ENCODE results near the gene IFT43. TPM values are rescaled to one million over a fixed set of nuclear protein-coding genes. Genes with fewer than 3 reads are reported as not detected.
"Not testable (repeated sequence)": the region's sequence is repeated elsewhere in the genome, so short reads cannot be mapped to it uniquely, and the experiment has no call there.

The IFT43 gene
- total and polyA plus RNA-seq, 8 donors: 23.1 to 51.1 (median 42.0) TPM

- intact Hi-C loops (cut with DNase I): no loop called here
- no peak for DNase-seq
- no peak for ATAC-seq
- peaks cover 0 to 20% of the 10 kb centered on the region in 2 donors for H3K36me3 ChIP-seq
- H3K4me1 ChIP-seq: no peaks in the 10 kb centered on the region
- no peak for TF ChIP-seq CTCF (IDR thresholded peaks at IDR 0.05)
- H3K9me3 ChIP-seq: peaks cover 0 to 14% of the 10 kb centered on the region in 2 donors
- H3K4me3 ChIP-seq: no peak overlapping the region
- no peak overlapping the region for H3K27ac ChIP-seq
- H3K27me3 ChIP-seq: no peaks in the 10 kb centered on the region
Measured at GRCh38 chr14:76007379-76007778, 21.8 kb downstream of the IFT43 start.

GRCh38 chr14:76007852-76008251 lies 22.3 kb downstream of the IFT43 start:
- intact Hi-C loops (cut with DNase I): no loop called here
- no peaks in the 10 kb centered on the region for H3K27me3 ChIP-seq
- DNase-seq (no peak), ATAC-seq (no peak)
- H3K27ac ChIP-seq: no peak overlapping the region
- no peak overlapping the region for H3K4me3 ChIP-seq
- no peaks in the 10 kb centered on the region for H3K4me1 ChIP-seq
- peaks cover 0 to 25% of the 10 kb centered on the region in 2 donors for H3K36me3 ChIP-seq
- H3K9me3 ChIP-seq: peaks cover 0 to 14% of the 10 kb centered on the region in 2 donors
- no peak for TF ChIP-seq CTCF (IDR thresholded peaks at IDR 0.05)

- H3K4me1 ChIP-seq; intact Hi-C loops (cut with DNase I); H3K9me3 ChIP-seq; H3K27me3 ChIP-seq; H3K27ac ChIP-seq; H3K4me3 ChIP-seq; ATAC-seq; DNase-seq: not testable (repeated sequence)
- H3K36me3 ChIP-seq: peaks cover 0 to 33% of the 10 kb centered on the region in 2 donors
Measured at GRCh38 chr14:76009627-76010026, 24.1 kb downstream of the IFT43 start.

GRCh38 chr14:76011930-76012329 lies 26.4 kb downstream of the IFT43 start:
- peaks cover 0 to 16% of the 10 kb centered on the region in 2 donors for H3K36me3 ChIP-seq
- ATAC-seq: no peak
- H3K27me3 ChIP-seq: no peaks in the 10 kb centered on the region
- intact Hi-C loops (cut with DNase I): no loop called here
- H3K4me1 ChIP-seq: no peaks in the 10 kb centered on the region
- no peak overlapping the region for H3K27ac ChIP-seq
- no peaks in the 10 kb centered on the region for H3K9me3 ChIP-seq
- no peak for TF ChIP-seq CTCF (IDR thresholded peaks at IDR 0.05)
- H3K4me3 ChIP-seq: no peak overlapping the region
- DNase-seq: no peak

- peak; percentile 23 for ATAC-seq
- no peak overlapping the region for H3K27ac ChIP-seq
Measured at GRCh38 chr14:76012354-76012753, 26.8 kb downstream of the IFT43 start.

More at GRCh38 chr14:76012354-76012753, 26.8 kb downstream of the IFT43 start:
- DNase-seq: peak in 2 of 4 donors; percentile 53 to 67
- Histone ChIP-seq H3K4me1 (no peaks in the 10 kb centered on the region), H3K4me3 (no peak overlapping the region), H3K27me3 (no peaks in the 10 kb centered on the region), H3K36me3 (peaks cover 0 to 16% of the 10 kb centered on the region in 2 donors), H3K9me3 (no peaks in the 10 kb centered on the region)
- no peak for TF ChIP-seq CTCF (IDR thresholded peaks at IDR 0.05)
- intact Hi-C loops (cut with DNase I): no loop called here

Data from left lung (tissue), 10 donors.